Activated CD8-positive, alpha-beta memory T cell treated with anti-CD3 and anti-CD28 coated beads for 1 hour (primary cell): Measurements from ENCODE around the gene HOXD11.

Experiments
- DNase-seq, 2 donors: peaks; one replicate each; pipeline ENCODE4 v3.0.0-alpha.2; 2020; ENCODE audit warnings: low read depth in 1 of 2; ENCODE audit errors: extremely low read depth in 1 of 2

HOXD11 gene

GRCh38 chr2:176130957-176131847, 24.1 kb downstream of the HOXD11 start:
- no peak for DNase-seq

- no peak for DNase-seq
Observed at GRCh38 chr2:176131848-176132158, 24.7 kb downstream of the HOXD11 start.

- no peak for DNase-seq
Observed at GRCh38 chr2:176132205-176133171, 25.4 kb downstream of the HOXD11 start.

GRCh38 chr2:176133389-176133788, 26.3 kb downstream of the HOXD11 start:
- DNase-seq = no peak

- DNase-seq = no peak
Observed at GRCh38 chr2:176134035-176134434, 27.0 kb downstream of the HOXD11 start.

GRCh38 chr2:176135035-176135440, 28.0 kb downstream of the HOXD11 start:
- no peak for DNase-seq

GRCh38 chr2:176136374-176137251, 29.5 kb downstream of the HOXD11 start:
- DNase-seq = no peak

GRCh38 chr2:176137252-176137580, 30.1 kb downstream of the HOXD11 start:
- DNase-seq = no peak

- DNase-seq = no peak
Observed at GRCh38 chr2:176137906-176138305, 30.8 kb downstream of the HOXD11 start.

GRCh38 chr2:176138526-176138922, 31.4 kb downstream of the HOXD11 start:
- no peak for DNase-seq

GRCh38 chr2:176138923-176139660, 32.0 kb downstream of the HOXD11 start:
- DNase-seq = no peak

- no peak for DNase-seq
Observed at GRCh38 chr2:176139661-176140512, 32.8 kb downstream of the HOXD11 start.

- peak; percentile 38 to 47 for DNase-seq
Observed at GRCh38 chr2:176140513-176141317, 33.6 kb downstream of the HOXD11 start.

- DNase-seq = no peak
Observed at GRCh38 chr2:176142281-176142680, 35.2 kb downstream of the HOXD11 start.

GRCh38 chr2:176145085-176145969, 38.2 kb downstream of the HOXD11 start:
- DNase-seq = no peak

GRCh38 chr2:176146101-176146500, 39.0 kb downstream of the HOXD11 start:
- DNase-seq = no peak

- DNase-seq = no peak
Observed at GRCh38 chr2:176146645-176147044, 39.6 kb downstream of the HOXD11 start.
